Left lung (tissue), 10 donors: Measurements from ENCODE around the gene TCF3. TPM values are rescaled to one million over a fixed set of nuclear protein-coding genes. Genes with fewer than 3 reads are reported as not detected.

ENCODE experiments used
- ATAC-seq: fragments of 200-7000 bp; cut with Tn5 transposase; one replicate; pipeline ENCODE4 v1.9.1; 2020; ENCODE audit warnings: moderate library complexity
- DNase-seq, 4 donors: peaks; one replicate each; pipeline ENCODE4 v3.0.0-alpha.2; 2013 to 2020
- H3K27ac ChIP-seq, 2 donors: fragments of 200-600 bp; sonication (generic) in 1 of 2; one replicate each; pipeline versions ENCODE4 v1.5.0 to v1.8.0; 2020 to 2021
- H3K27me3 ChIP-seq, 2 donors: fragments of 200-600 bp; sonication (generic) in 1 of 2; one replicate each; pipeline versions ENCODE4 v1.5.0 to v1.8.0; 2020 to 2021
- H3K36me3 ChIP-seq, 2 donors: fragments of 200-600 bp; sonication (generic) in 1 of 2; one replicate each; pipeline versions ENCODE4 v1.5.0 to v1.8.0; 2020 to 2021
- H3K4me1 ChIP-seq, 2 donors: fragments of 200-600 bp; one replicate each; pipeline ENCODE4 v1.8.0; 2021
- H3K4me3 ChIP-seq, 2 donors: fragments of 200-600 bp; sonication (generic) in 1 of 2; one replicate each; pipeline versions ENCODE4 v1.5.0 to v1.8.0; 2020 to 2021; ENCODE audit warnings: mild to moderate bottlenecking in 1 of 2
- H3K9me3 ChIP-seq, 2 donors: fragments of 200-600 bp; sonication (generic) in 1 of 2; one replicate each; pipeline versions ENCODE4 v1.5.0 to v1.8.0; 2020 to 2021
- intact Hi-C, 2 donors: fragments of 100-400 bp; cut with DNase I; formaldehyde crosslinking; loops; one replicate each; pipeline versions ENCODE4 v1.11.2 to v1.14.2; 2022
- polyA plus RNA-seq, 6 donors: library from polyadenylated mRNA; unstranded; fragments of 120-200 nt; gene quantifications; one replicate each; pipeline ENCODE4 v1.2.1, GENCODE V29; 2013; ENCODE audit not compliant: insufficient read length in 6 of 6
- total RNA-seq, 2 donors: library from RNA; stranded (reverse); fragmentation: NEBNext Ultra II Directional; extraction: Animal tissue kit (Norgen Biotek cat#: 25700); gene quantifications; one replicate each; pipeline ENCODE4 v1.2.1, GENCODE V29; 2021
- TF ChIP-seq, protein P1 (sequence below), 2 donors: fragments of 200-600 bp; sonication (generic) in 1 of 2; IDR thresholded peaks; one replicate each; pipeline versions ENCODE4 v1.5.0 to v1.8.0; 2021; ENCODE audit warnings: antibody characterized with exemption in 2 of 2
- donor health status: DM: no; HTN: yes; CAD: no.
- donor health status: DM: no; HTN: no; CAD: no.

Gene TCF3
- total and polyA plus RNA-seq, 8 donors = 57.9 to 149 (median 124) TPM

DNA sequence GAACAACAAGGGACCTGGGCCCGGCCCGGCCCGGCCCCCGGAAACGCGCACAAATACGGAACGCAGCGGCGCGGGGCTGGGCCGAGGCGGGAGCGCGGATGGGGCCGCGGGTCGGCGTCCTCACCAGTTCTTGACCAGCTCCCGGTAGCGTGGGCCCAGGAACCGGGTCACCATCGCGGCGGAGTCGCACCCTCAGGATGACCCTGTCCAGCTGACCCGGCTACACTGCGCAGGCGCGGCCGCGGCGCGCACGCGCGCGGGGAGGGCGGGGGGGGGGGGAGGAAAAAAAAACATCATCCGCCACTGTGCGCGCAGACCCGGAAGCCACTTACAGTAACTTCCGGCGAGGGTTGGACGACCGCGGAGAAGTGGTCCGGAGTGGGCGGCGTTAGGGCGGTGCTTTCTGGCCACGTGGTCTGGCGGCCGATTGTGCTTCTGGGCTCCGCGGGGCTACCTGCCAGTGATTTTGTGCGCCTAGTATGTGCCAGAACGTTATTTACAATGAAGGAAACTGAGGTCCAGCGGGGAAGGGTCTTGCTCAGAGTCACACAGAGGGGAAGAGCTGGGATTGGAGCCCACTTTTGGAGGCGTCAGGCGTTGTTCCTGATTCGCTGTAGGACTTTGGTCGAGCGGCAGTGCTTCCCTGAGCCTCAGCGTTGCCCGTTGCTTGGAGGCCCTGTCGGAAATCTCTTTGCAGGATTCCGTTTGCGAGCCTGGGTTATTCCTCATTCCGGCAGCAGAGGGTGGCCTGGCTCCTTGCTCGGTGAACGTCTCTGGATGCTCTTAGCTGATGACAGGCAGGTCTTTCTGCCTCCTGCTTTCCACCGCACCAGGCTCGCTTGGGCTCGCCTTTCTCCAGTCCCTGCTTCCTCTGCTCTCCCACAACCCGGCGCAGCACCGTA is 46.9 kb downstream of the TCF3 start, which contains the start of gene UQCR11:
Gene UQCR11 (minus strand): TSS at position 227 of the 902 bp plus-strand sequence. CDS start 53 bp downstream, at position 174.
- DNase-seq (peak; percentile 95 to 97 (median 96)), ATAC-seq (peak; percentile 95)
- H3K4me3 ChIP-seq = peak within 1 kb of the TSS; percentile 100
- H3K4me1 ChIP-seq = peaks cover 15 to 52% of the 10 kb centered on the region in 2 donors
- H3K27me3 ChIP-seq = no peaks in the 10 kb centered on the region
- no peaks in the 10 kb centered on the region for H3K9me3 ChIP-seq
- peaks cover 0 to 13% of the 10 kb centered on the region in 2 donors for H3K36me3 ChIP-seq
- intact Hi-C loops = no loop called here
- TF ChIP-seq, protein P1, sequence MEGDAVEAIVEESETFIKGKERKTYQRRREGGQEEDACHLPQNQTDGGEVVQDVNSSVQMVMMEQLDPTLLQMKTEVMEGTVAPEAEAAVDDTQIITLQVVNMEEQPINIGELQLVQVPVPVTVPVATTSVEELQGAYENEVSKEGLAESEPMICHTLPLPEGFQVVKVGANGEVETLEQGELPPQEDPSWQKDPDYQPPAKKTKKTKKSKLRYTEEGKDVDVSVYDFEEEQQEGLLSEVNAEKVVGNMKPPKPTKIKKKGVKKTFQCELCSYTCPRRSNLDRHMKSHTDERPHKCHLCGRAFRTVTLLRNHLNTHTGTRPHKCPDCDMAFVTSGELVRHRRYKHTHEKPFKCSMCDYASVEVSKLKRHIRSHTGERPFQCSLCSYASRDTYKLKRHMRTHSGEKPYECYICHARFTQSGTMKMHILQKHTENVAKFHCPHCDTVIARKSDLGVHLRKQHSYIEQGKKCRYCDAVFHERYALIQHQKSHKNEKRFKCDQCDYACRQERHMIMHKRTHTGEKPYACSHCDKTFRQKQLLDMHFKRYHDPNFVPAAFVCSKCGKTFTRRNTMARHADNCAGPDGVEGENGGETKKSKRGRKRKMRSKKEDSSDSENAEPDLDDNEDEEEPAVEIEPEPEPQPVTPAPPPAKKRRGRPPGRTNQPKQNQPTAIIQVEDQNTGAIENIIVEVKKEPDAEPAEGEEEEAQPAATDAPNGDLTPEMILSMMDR (IDR thresholded peaks at IDR 0.05) = peak; percentile 27 to 40
- H3K27ac ChIP-seq = peak within 1 kb of the TSS; percentile 88

DNA sequence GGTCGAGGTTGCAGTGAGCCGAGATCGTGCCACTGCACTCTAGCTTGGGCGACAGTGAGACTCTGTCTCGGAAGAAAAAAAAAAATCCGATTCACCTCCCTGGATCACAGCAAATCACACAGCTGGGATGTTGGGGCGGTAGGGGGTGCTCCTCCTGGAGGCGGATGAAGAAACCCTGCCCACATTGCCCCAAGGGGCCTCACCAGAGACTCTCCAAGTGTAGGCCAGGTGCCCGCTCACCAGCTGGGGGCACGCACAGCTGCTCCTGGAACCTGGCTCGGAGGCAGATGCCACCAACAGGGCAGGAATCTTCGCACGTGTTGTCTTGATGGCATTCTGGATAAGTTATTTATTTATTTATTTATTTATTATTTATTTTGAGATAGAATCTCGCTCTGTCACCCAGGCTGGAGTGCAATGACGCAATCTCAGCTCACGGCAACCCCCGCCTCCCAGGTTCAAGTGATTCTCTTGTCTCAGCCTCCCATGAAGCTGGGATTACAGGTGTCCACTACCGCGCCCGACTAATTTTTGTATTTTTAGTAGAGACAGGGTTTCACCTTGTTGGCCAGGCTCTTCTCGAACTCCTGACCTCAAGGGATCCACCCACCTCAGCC is 50.2 kb downstream of the TCF3 start:
- ATAC-seq (no peak), DNase-seq (no peak)
- Histone ChIP-seq H3K36me3 (peaks cover 0 to 40% of the 10 kb centered on the region in 2 donors), H3K27me3 (no peaks in the 10 kb centered on the region), H3K4me3 (no peak overlapping the region), H3K9me3 (no peaks in the 10 kb centered on the region), H3K27ac (no peak overlapping the region), H3K4me1 (peaks cover 15 to 47% of the 10 kb centered on the region in 2 donors)
- TF ChIP-seq, protein P1 (IDR thresholded peaks at IDR 0.05) = no peak
- intact Hi-C loops = no loop called here

DNA sequence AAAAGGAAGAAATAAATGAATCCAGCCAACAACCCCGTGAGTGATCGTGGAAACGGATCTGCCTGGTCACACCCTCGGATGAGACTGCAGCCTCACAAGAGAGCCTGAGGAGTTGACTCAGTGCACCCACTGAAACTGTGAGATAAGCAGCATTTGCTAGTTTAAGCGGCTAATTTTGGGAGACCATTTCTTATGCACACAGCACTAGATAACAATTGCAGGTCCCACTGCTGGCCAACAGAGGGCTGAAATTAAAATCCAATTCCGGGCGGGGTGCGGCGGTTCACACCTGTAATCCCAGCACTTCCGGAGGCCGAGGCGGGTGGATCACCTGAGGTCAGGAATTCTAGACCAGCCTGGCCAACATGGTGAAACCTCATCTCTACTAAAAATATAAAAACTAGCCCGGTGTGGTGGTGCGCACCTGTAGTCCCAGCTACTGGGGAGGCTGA is 50.8 kb downstream of the TCF3 start:
- no peak for DNase-seq
- TF ChIP-seq, protein P1 (IDR thresholded peaks at IDR 0.05) = no peak
- no peak for ATAC-seq
- Histone ChIP-seq H3K27me3 (no peaks in the 10 kb centered on the region), H3K9me3 (no peaks in the 10 kb centered on the region), H3K4me1 (peaks cover 15 to 46% of the 10 kb centered on the region in 2 donors), H3K27ac (no peak overlapping the region), H3K36me3 (peaks cover 0 to 46% of the 10 kb centered on the region in 2 donors), H3K4me3 (no peak overlapping the region)
- intact Hi-C loops = no loop called here

DNA sequence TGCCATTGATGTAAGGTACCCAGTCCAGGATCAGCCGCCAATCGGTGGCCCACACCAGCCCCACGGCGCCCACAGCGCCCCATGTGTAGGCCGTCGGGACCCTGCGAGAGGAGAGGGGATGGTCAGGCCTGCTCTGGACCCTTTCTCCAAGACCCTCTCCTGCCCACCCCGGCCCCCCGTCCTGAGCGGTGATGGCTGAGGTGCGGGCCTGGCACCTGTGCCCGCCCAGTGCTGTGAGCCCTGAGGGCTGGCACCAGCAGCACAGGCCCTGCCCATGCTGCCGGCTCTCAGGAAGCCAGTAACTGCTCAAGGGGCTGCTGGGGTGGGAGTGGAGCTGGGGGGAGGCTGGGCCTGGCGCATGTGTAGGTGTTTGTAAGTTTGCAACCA is 53.0 kb downstream of the TCF3 start:
- Histone ChIP-seq H3K4me3 (no peak overlapping the region), H3K27me3 (no peaks in the 10 kb centered on the region), H3K4me1 (peaks cover 10 to 33% of the 10 kb centered on the region in 2 donors), H3K27ac (no peak overlapping the region), H3K9me3 (no peaks in the 10 kb centered on the region), H3K36me3 (peaks cover 0 to 58% of the 10 kb centered on the region in 2 donors)
- TF ChIP-seq, protein P1 (IDR thresholded peaks at IDR 0.05) = no peak
- intact Hi-C loops = no loop called here
- ATAC-seq (no peak), DNase-seq (peak in 1 of 4 donors; percentile 74)
